Activated naive CD4-positive, alpha-beta T cell treated with anti-CD3 and anti-CD28 coated beads, Interleukin-2, amount 50 U/mL, for 16 hours (primary cell): Measurements from ENCODE around the gene RNF113B.

Experiments
- DNase-seq: peaks from one replicate; pipeline ENCODE4 v3.0.0-alpha.2; 2020

Gene RNF113B

GRCh38 chr13:98176777-98177608 lies at the start of gene RNF113B:
RNF113B (minus strand) TSS chr13:98177269; CDS start chr13:98177236, 33 bp downstream.
- DNase-seq, result no peak

GRCh38 chr13:98226496-98226895 lies 49.4 kb upstream of the RNF113B start:
- no peak for DNase-seq

- DNase-seq, result no peak
Observed at GRCh38 chr13:98225036-98225940, 48.2 kb upstream of the RNF113B start.

DNA sequence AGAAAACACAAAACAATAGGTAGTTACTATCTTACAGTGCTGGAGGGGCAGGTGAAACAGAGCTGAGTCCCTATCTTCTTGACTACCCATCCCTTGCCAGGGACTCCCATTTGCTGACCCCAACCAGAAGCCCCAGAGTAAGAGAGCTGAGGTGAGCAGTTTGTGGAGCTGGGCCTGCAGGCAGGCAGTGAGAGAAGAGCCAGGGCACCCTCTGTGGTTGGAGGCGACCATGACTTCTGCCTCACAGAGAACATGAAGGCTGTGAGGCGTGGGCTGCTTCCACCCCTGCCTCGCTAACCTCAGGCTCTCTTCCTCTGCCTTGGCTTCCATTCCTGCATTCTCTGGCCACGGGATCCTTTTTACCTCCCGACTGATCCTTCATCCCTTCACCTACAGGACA lies 47.5 kb upstream of the RNF113B start:
- DNase-seq, result no peak

- DNase-seq, result no peak
Observed at GRCh38 chr13:98223741-98224140, 46.7 kb upstream of the RNF113B start.

DNA sequence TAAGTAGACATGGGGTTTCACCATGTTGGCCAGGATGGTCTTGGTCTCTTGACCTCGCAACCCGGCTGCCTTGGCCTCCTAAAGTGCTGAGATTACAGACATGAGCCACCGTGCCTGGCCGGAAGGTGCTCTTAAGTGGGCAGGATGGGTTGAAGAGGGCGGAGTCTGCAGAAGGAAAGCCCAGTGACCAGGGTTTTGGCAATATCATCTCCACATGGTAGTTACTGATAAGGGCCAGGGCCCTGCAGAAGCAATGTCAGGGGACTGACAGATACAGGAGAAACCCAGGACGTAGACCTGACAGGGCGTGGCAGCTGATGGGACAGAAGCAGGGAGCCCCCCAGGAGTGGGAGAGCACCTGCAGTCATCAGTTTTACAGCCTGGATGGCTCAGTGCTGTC lies 45.7 kb upstream of the RNF113B start:
- DNase-seq, result no peak

DNA sequence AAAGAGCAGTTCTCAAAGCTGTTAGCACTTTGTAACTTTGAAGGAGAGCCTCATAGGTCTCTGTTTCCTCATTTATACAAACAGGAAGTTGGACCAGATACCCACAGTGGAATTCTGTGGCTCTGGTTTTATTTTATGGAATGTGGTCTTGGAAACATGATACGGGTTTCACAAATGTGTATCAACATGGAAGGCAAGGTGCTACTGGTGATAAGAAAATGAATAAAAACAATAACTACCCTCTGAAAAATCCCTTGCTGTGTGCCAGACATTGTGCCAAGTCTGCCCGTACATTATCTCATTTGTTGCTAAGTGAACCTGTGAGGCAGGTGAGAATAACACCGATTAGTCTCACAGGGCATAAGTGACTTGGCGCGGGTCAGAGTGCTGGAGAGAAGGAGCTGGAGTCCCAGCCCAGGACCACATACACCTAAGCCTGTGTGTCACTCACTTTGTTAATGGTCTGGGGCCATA lies 45.0 kb upstream of the RNF113B start:
- no peak for DNase-seq

GRCh38 chr13:98221234-98221633 lies 44.2 kb upstream of the RNF113B start:
- DNase-seq, result no peak

DNA sequence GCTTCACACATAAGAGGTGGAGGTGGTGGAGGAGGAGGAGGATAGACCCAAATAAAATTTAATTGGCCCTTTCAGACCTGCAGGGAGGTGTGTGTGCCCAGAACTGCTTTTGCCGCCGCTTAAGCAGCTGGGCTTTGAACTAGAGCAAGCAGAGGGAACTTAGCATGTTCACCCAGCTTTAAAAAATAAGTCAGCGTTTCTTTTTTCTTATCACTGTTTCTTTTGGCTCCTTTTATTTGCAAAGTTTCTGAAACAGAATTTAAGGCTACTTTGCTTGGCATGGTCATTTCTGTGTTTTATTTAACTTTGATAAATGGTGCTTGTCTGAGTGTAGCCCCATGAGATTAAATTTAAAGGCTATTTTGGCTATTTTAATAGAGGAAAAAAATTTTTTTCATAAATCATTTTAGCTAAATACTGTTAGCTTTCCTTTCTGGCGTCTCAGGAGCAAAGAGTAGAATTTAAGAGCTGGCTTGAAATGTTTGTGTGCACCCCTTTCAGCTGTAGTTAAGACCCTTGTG lies 43.3 kb upstream of the RNF113B start:
- no peak for DNase-seq

DNA sequence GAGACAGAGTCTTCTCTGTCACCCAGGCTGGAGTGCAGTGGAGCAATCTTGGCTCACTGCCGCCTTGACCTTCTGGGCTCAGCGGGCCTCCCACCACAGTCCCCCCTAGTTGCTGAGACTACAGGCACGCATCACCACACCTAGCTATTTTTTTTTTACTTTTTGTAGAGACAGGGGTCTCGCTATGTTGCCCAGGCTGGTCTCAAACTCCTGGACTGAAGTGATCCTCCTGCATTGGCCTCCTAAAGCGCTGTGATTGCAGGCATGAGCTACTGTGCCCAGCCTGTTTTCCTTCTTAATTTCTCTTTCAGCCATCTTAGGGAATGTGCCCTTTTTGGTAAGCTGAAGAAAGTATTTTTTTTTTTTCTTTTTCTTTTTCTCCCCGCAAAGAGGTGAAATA lies 42.6 kb upstream of the RNF113B start:
- no peak for DNase-seq

DNA sequence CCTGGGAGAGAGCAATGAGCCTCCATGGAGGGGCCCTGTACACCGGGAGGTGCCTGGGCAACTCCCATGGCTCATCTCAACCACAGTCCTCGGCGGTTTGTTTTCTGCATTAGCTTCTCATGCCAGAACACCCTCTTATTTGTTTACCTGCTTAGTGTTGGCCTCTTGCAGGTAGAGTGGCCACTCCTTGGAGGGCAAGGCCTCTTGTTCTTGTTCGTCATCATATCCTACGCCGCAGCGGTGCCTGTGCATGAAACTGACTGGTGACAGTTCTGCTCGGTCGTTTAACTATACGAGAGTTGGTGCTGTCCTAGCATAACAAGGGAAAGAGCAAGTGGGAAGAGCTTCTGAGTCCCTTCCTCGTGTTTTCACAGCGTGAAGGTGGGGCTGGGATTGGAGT lies 40.5 kb upstream of the RNF113B start:
- no peak for DNase-seq

DNA sequence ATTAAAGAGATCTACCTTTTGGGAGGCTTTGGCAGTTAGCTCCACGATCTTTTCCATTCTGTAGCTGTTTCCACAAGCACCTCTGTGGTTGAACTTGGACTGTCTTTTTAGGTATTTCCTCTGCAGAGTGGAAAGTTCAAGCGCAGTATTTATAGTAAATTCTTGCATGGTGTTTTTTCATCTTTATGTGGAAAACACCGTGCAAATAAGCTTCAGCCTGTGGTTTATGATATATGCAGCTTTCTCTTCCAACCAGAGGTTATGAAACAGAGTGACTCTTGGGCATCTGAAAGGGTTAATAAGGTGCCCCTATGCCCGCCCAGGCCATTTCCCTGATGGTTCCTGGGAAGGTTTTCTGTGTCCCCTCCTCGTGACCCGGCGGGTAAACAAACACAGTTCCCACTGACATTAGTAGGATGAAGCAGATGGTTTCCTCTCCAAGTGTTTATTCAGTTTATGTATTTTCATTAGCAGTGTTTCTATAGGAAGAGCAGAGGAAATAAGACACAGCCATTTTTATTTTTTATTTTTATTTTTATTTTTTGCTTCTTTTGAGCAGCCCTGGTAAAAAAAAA lies 39.7 kb upstream of the RNF113B start:
- no peak for DNase-seq

GRCh38 chr13:98216135-98216565 lies 39.1 kb upstream of the RNF113B start:
- no peak for DNase-seq

- no peak for DNase-seq
Observed at GRCh38 chr13:98215508-98215907, 38.4 kb upstream of the RNF113B start.

DNA sequence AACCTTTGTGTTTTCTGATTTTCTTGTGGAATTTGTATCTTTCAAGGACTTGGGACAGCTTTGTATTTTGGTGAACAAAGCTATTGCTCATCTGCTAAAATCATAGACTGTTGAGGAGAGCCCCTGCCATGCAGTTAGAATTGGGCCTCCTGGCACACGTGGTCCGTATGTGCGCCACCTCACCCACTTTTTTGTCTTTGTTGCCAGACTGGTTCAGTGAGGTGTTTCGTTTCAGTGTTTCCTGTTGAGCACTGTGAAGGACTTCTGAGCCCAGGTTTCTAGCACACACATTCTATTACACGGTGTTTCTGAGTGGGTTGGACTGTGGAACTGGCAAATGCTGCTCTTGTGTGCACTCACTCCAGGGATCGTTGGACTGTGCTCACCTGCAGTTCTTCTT lies 37.6 kb upstream of the RNF113B start:
- no peak for DNase-seq

- no peak for DNase-seq
Observed at GRCh38 chr13:98214008-98214643, 37.1 kb upstream of the RNF113B start.

GRCh38 chr13:98213354-98213753 lies 36.3 kb upstream of the RNF113B start:
- no peak for DNase-seq

GRCh38 chr13:98212763-98213162 lies 35.7 kb upstream of the RNF113B start:
- DNase-seq, result no peak

GRCh38 chr13:98208606-98209005 lies 31.5 kb upstream of the RNF113B start:
- DNase-seq, result no peak

DNA sequence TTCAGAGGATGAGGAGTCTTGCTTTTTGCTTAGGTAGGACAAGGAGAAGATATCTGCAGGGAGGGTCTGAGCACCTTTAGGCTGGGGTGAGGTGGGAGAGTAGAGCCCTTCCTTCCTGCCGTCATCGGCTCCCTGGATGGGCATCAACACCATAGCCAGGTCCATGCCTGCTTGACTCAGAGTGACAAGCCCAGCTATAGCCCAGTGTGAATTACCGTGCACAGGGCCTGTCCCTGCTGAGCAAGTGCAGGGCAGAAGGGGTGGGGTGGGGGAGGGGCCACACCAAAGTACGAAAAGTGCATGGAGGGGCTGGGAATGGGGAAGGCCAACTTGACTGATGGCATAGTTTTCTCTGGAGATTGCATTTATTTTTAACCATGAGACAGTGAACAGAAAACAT lies 30.3 kb upstream of the RNF113B start:
- DNase-seq, result no peak

GRCh38 chr13:98206946-98207345 lies 29.9 kb upstream of the RNF113B start:
- no peak for DNase-seq

GRCh38 chr13:98204546-98204945 lies 27.5 kb upstream of the RNF113B start:
- no peak for DNase-seq
